HepG2 (cell line): ENCODE results near the gene SSC4D. TPM values are rescaled to one million over a fixed set of nuclear protein-coding genes. Genes with fewer than 3 reads are reported as not detected.
A peak's percentile ranks its signal among the peaks of the same experiment; 100 is the strongest.

Source experiments
- ATF1 ChIP-seq: IDR thresholded peaks from 2 replicates; pipeline ENCODE4 v1.6.1; 2016; ENCODE audit warnings: mild to moderate bottlenecking, control low read depth
- ATF4 ChIP-seq, 2 experiments: fragments of 450-650 bp in 1 of 2; sonication (generic) in 1 of 2; formaldehyde crosslinking; IDR thresholded peaks; 2 replicates each; pipeline versions ENCODE4 v1.5.0 to v1.8.0; 2020 to 2022; ENCODE audit warnings: mild to moderate bottlenecking in 1 of 2, missing genetic modification reagents in 1 of 2
- HMGXB3 ChIP-seq: sonication (generic); formaldehyde crosslinking; IDR thresholded peaks from 2 replicates; pipeline ENCODE4 v1.4.0; 2020; ENCODE audit warnings: missing genetic modification reagents, borderline replicate concordance
- IKZF4 ChIP-seq: sonication (generic); formaldehyde crosslinking; IDR thresholded peaks from 2 replicates; pipeline ENCODE4 v1.5.1; 2020; ENCODE audit warnings: borderline replicate concordance, mild to moderate bottlenecking, low read depth, missing genetic modification reagents; ENCODE audit errors: not compliant biosample characterization
- MYC ChIP-seq: sonication (generic); formaldehyde crosslinking; IDR thresholded peaks from 2 replicates; pipeline ENCODE4 v1.9.0; 2021; ENCODE audit warnings: missing genetic modification reagents, borderline replicate concordance
- POLR2G ChIP-seq: fragments of 200-400 bp; formaldehyde crosslinking; IDR thresholded peaks from 2 replicates; pipeline ENCODE4 v1.6.1; 2018; ENCODE audit warnings: mild to moderate bottlenecking, low read depth, low read length, moderate library complexity
- SOX6 ChIP-seq, 2 experiments: fragments of 450-650 bp in 1 of 2; sonication (generic) in 1 of 2; formaldehyde crosslinking in 1 of 2; IDR thresholded peaks; 2 replicates each; pipeline versions ENCODE4 v1.4.0 to v1.6.1; 2017 to 2020; ENCODE audit warnings: antibody characterized with exemption in 1 of 2, mild to moderate bottlenecking in 1 of 2, missing genetic modification reagents in 1 of 2
- ZNF101 ChIP-seq: sonication (generic); formaldehyde crosslinking; IDR thresholded peaks from 2 replicates; pipeline ENCODE4 v1.4.0; 2020; ENCODE audit warnings: mild to moderate bottlenecking, low read depth, missing genetic modification reagents, borderline replicate concordance
- ZNF142 ChIP-seq: sonication (generic); formaldehyde crosslinking; IDR thresholded peaks from 2 replicates; pipeline ENCODE4 v1.4.0; 2020; ENCODE audit warnings: missing genetic modification reagents
- ZNF7 ChIP-seq: IDR thresholded peaks from 2 replicates; pipeline ENCODE4 v1.6.1; 2016; ENCODE audit warnings: missing biosample characterization, missing genetic modification reagents
- ZNF75D ChIP-seq: sonication (generic); formaldehyde crosslinking; IDR thresholded peaks from 2 replicates; pipeline ENCODE4 v1.8.1; 2023; ENCODE audit warnings: missing genetic modification reagents, mild to moderate bottlenecking, borderline replicate concordance
- ZSCAN12 ChIP-seq: sonication (generic); formaldehyde crosslinking; IDR thresholded peaks from 2 replicates; pipeline ENCODE4 v1.9.0; 2021; ENCODE audit warnings: mild to moderate bottlenecking, missing genetic modification reagents
- polyA plus RNA-seq, 8 experiments: library from polyadenylated mRNA; depleted of rRNA in 3 of 8; stranded (reverse) in 7 of 8; unstranded in 1 of 8; fragments of >200 nt; fragmentation: Illumina TruSeq in 4 of 8; extraction: Trizol in 4 of 8; gene quantifications; 2 replicates each; pipeline versions ENCODE4 v1.2.1 to v1.2.3, GENCODE V29; 2011 to 2016; ENCODE audit warnings: low read depth in 4 of 8, missing spikeins in 1 of 8, mixed read lengths in 1 of 8; ENCODE audit not compliant: insufficient read depth in 1 of 8
- total RNA-seq, 5 experiments: library from RNA; depleted of rRNA; stranded (reverse); fragments of >200 nt; fragmentation: Illumina TruSeq; extraction: Trizol; gene quantifications; 2 replicates each; pipeline ENCODE4 v1.2.3, GENCODE V29; 2016; ENCODE audit warnings: low read depth in 1 of 5
- TF ChIP-seq, protein P1 (sequence below): IDR thresholded peaks from 2 replicates; pipeline ENCODE4 v1.4.0; 2020; ENCODE audit warnings: mild to moderate bottlenecking, missing genetic modification reagents

The SSC4D gene
- total and polyA plus RNA-seq, 2 of the 13 experiments (the other 11 are each of a cell fraction or from before 2014, with no cell fraction given), result 33.3 to 63.8 TPM

GRCh38 chr7:76392531-76393115 lies 16.9 kb downstream of the SSC4D start (continued):
- no peak for TF ChIP-seq ZNF142 (CRISPR knock-in tag)
- no peak for TF ChIP-seq ZNF7
- TF ChIP-seq ATF4 (CRISPR knock-in tag; IDR thresholded peaks at IDR 0.05), result no peak
- peak; percentile 36; the same call in 1 of the 2 replicates for TF ChIP-seq HMGXB3 (CRISPR knock-in tag)
- no peak for TF ChIP-seq ZSCAN12
- no peak for TF ChIP-seq ZNF75D
- TF ChIP-seq ZNF101 (CRISPR knock-in tag), result no peak
- peak; percentile 79; the same call in 1 of the 2 replicates for TF ChIP-seq POLR2G
- TF ChIP-seq IKZF4 (CRISPR knock-in tag), result no peak
- TF ChIP-seq MYC (CRISPR knock-in tag), result no peak
- TF ChIP-seq SOX6 (IDR thresholded peaks at IDR 0.05), result no peak
- TF ChIP-seq SOX6 (CRISPR knock-in tag; IDR thresholded peaks at IDR 0.05), result 0 out of 2 replicates have a peak, but pooled peaks have one; percentile 42
- TF ChIP-seq, protein P1, sequence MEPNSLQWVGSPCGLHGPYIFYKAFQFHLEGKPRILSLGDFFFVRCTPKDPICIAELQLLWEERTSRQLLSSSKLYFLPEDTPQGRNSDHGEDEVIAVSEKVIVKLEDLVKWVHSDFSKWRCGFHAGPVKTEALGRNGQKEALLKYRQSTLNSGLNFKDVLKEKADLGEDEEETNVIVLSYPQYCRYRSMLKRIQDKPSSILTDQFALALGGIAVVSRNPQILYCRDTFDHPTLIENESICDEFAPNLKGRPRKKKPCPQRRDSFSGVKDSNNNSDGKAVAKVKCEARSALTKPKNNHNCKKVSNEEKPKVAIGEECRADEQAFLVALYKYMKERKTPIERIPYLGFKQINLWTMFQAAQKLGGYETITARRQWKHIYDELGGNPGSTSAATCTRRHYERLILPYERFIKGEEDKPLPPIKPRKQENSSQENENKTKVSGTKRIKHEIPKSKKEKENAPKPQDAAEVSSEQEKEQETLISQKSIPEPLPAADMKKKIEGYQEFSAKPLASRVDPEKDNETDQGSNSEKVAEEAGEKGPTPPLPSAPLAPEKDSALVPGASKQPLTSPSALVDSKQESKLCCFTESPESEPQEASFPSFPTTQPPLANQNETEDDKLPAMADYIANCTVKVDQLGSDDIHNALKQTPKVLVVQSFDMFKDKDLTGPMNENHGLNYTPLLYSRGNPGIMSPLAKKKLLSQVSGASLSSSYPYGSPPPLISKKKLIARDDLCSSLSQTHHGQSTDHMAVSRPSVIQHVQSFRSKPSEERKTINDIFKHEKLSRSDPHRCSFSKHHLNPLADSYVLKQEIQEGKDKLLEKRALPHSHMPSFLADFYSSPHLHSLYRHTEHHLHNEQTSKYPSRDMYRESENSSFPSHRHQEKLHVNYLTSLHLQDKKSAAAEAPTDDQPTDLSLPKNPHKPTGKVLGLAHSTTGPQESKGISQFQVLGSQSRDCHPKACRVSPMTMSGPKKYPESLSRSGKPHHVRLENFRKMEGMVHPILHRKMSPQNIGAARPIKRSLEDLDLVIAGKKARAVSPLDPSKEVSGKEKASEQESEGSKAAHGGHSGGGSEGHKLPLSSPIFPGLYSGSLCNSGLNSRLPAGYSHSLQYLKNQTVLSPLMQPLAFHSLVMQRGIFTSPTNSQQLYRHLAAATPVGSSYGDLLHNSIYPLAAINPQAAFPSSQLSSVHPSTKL (CRISPR knock-in tag), result no peak
- TF ChIP-seq ATF1 (CRISPR knock-in tag), result no peak
